Liver (tissue), 9 donors: ENCODE measurements around the gene TSHZ3. TPM values are rescaled to one million over a fixed set of nuclear protein-coding genes. Genes with fewer than 3 reads are reported as not detected.

Experiments used
- DNase-seq: peaks from one replicate; pipeline ENCODE4 v3.0.0-alpha.2; 2017; ENCODE audit warnings: low spot score
- H3K27ac ChIP-seq, 2 donors: one replicate each; pipeline ENCODE4 v1.7.0; 2013; ENCODE audit warnings: inconsistent platforms in 2 of 2, low read length in 2 of 2, control low read depth in 1 of 2, low read depth in 1 of 2, mild to moderate bottlenecking in 1 of 2
- H3K27me3 ChIP-seq, 4 donors: one replicate each; pipeline versions ENCODE4 v1.6.1 to v1.7.0; 2013; ENCODE audit warnings: low read length in 3 of 4, inconsistent platforms in 1 of 4, mild to moderate bottlenecking in 1 of 4, moderate library complexity in 1 of 4; ENCODE audit not compliant: control insufficient read depth in 4 of 4, insufficient read depth in 4 of 4
- H3K36me3 ChIP-seq, 4 donors: one replicate each; pipeline versions ENCODE4 v1.6.1 to v1.7.0; 2013; ENCODE audit warnings: low read length in 3 of 4, mild to moderate bottlenecking in 3 of 4, low read depth in 1 of 4, moderate library complexity in 1 of 4; ENCODE audit not compliant: control insufficient read depth in 4 of 4, insufficient read depth in 3 of 4
- H3K4me1 ChIP-seq, 4 donors: one replicate each; pipeline versions ENCODE4 v1.6.1 to v1.7.0; 2013; ENCODE audit warnings: low read length in 3 of 4, mild to moderate bottlenecking in 3 of 4, moderate library complexity in 1 of 4; ENCODE audit not compliant: control insufficient read depth in 4 of 4, insufficient read depth in 4 of 4
- H3K4me3 ChIP-seq, 3 donors: one replicate each; pipeline versions ENCODE4 v1.6.1 to v1.7.0; 2013; ENCODE audit warnings: low read length in 3 of 3, control low read depth in 1 of 3, low read depth in 1 of 3, mild to moderate bottlenecking in 1 of 3
- H3K9ac ChIP-seq, 2 donors: one replicate each; pipeline ENCODE4 v1.7.0; 2013; ENCODE audit warnings: low read length in 2 of 2, mild to moderate bottlenecking in 2 of 2, moderate library complexity in 2 of 2, control low read depth in 1 of 2, low read depth in 1 of 2
- H3K9me3 ChIP-seq, 4 donors: one replicate each; pipeline versions ENCODE4 v1.6.1 to v1.7.0; 2013; ENCODE audit warnings: low read length in 3 of 4; ENCODE audit not compliant: control insufficient read depth in 4 of 4
- EGR1 ChIP-seq, 2 donors: IDR thresholded peaks; 2 replicates each; pipeline ENCODE4 v1.6.1; 2016 to 2018; ENCODE audit warnings: antibody characterized with exemption in 2 of 2, low read depth in 2 of 2
- FOXA1 ChIP-seq: IDR thresholded peaks from 2 replicates; pipeline ENCODE4 v1.6.1; 2016; ENCODE audit warnings: antibody characterized with exemption
- FOXA2 ChIP-seq: IDR thresholded peaks from 2 replicates; pipeline ENCODE4 v1.6.1; 2016; ENCODE audit warnings: antibody characterized with exemption
- GABPA ChIP-seq, 2 donors: IDR thresholded peaks in 1 of 2; conservative IDR thresholded peaks in 1 of 2; 2 replicates each; pipeline ENCODE4 v1.6.1; 2016; ENCODE audit warnings: antibody characterized with exemption in 2 of 2, mild to moderate bottlenecking in 1 of 2, moderate library complexity in 1 of 2
- HNF4A ChIP-seq, 2 donors: conservative IDR thresholded peaks; 2 replicates each; pipeline ENCODE4 v1.6.1; 2016; ENCODE audit warnings: antibody characterized with exemption in 2 of 2, mild to moderate bottlenecking in 2 of 2
- HNF4G ChIP-seq: IDR thresholded peaks from 2 replicates; pipeline ENCODE4 v1.6.1; 2016; ENCODE audit warnings: antibody characterized with exemption
- JUND ChIP-seq, 2 donors: IDR thresholded peaks; 2 replicates each; pipeline ENCODE4 v1.6.1; 2016; ENCODE audit warnings: antibody characterized with exemption in 2 of 2
- NR2F2 ChIP-seq: IDR thresholded peaks from 2 replicates; pipeline ENCODE4 v1.6.1; 2016; ENCODE audit warnings: antibody characterized with exemption
- RAD21 ChIP-seq, 2 donors: IDR thresholded peaks; 2 replicates each; pipeline ENCODE4 v1.6.1; 2016; ENCODE audit warnings: antibody characterized with exemption in 2 of 2, mild to moderate bottlenecking in 2 of 2
- RXRA ChIP-seq, 2 donors: IDR thresholded peaks; 2 replicates each; pipeline ENCODE4 v1.6.1; 2017 to 2018; ENCODE audit warnings: antibody characterized with exemption in 2 of 2, mild to moderate bottlenecking in 1 of 2
- SP1 ChIP-seq: IDR thresholded peaks from 2 replicates; pipeline ENCODE4 v1.6.1; 2018; ENCODE audit warnings: antibody characterized with exemption, mild to moderate bottlenecking
- TAF1 ChIP-seq: conservative IDR thresholded peaks from 2 replicates; pipeline ENCODE4 v1.6.1; 2016; ENCODE audit warnings: antibody characterized with exemption, mild to moderate bottlenecking
- YY1 ChIP-seq: IDR thresholded peaks from 2 replicates; pipeline ENCODE4 v1.6.1; 2016; ENCODE audit warnings: antibody characterized with exemption, mild to moderate bottlenecking
- WGBS: extraction: QIAGEN DNeasy Blood & Tissue Kit; methylation state at CpG from one replicate; pipeline ENCODE4 v1.1.7; 2013; 5-methylcytosine and 5-hydroxymethylcytosine counted together
- polyA plus RNA-seq, 2 donors: library from polyadenylated mRNA; stranded (reverse) in 1 of 2; unstranded in 1 of 2; fragments of 200-250 nt in 1 of 2; fragments of >200 nt in 1 of 2; fragmentation: Nextera tagmentation in 1 of 2; extraction: Ambion mirVana in 1 of 2; gene quantifications; one replicate each; pipeline versions ENCODE4 v1.2.1 to v1.2.3, GENCODE V29; 2013 to 2015
- total RNA-seq, 2 donors: library from RNA; depleted of rRNA; stranded (reverse); fragments of >200 nt; gene quantifications; one replicate each; pipeline ENCODE4 v1.2.3, GENCODE V29; 2014
- TF ChIP-seq, protein P1 (sequence below): IDR thresholded peaks from 2 replicates; pipeline ENCODE4 v1.6.1; 2016; ENCODE audit warnings: antibody characterized with exemption
- TF ChIP-seq, protein P2 (sequence below): IDR thresholded peaks from 2 replicates; pipeline ENCODE4 v1.6.1; 2016; ENCODE audit warnings: antibody characterized with exemption, mild to moderate bottlenecking
- TF ChIP-seq, protein P3 (sequence below): IDR thresholded peaks from 2 replicates; pipeline ENCODE4 v1.6.1; 2016; ENCODE audit warnings: antibody characterized with exemption
- TF ChIP-seq, protein P4 (sequence below): IDR thresholded peaks from 2 replicates; pipeline ENCODE4 v1.6.1; 2016; ENCODE audit warnings: antibody characterized with exemption
- TF ChIP-seq, protein P5 (sequence below): fragments of 150-350 bp; IDR thresholded peaks from 2 replicates; pipeline ENCODE4 v1.5.1; 2017; ENCODE audit warnings: improper control_type of control experiment, low read depth, low read length; ENCODE audit not compliant: missing input control
- donor health status: healthy.
- donor health status: healthy.
- donor health status: healthy.
- donor health status: healthy.
- donor health status: healthy.

Gene TSHZ3
- total and polyA plus RNA-seq, 4 donors = 0.42 to 3.3 (median 0.68) TPM

DNA sequence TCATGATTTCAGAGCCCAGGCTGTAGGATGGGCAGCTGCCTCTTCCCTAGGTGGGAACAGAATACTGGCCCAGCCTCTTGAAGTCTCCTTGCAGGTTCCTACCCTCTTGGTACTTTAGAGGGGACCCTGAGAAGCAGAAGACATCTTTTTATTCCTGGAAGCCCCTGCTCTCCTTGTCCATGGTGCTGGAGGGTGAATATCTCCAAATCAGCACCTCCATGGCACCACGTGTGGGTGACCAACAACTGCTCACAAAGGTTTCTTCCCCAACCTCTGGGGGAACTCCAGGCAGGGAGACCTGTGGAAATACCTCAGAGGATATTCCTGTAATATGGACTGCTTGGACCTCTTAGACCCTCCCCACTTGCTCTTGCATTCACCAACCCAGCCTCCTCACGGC, 48.1 kb upstream of the TSHZ3 start:
- WGBS = 75% methylated on average over 2 of the region's 2 CpGs
- TF ChIP-seq, protein P1, sequence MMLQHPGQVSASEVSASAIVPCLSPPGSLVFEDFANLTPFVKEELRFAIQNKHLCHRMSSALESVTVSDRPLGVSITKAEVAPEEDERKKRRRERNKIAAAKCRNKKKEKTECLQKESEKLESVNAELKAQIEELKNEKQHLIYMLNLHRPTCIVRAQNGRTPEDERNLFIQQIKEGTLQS = no peak
- no peak for TF ChIP-seq FOXA2
- no peak for TF ChIP-seq RAD21 (IDR thresholded peaks at IDR 0.05)
- TF ChIP-seq, protein P2, sequence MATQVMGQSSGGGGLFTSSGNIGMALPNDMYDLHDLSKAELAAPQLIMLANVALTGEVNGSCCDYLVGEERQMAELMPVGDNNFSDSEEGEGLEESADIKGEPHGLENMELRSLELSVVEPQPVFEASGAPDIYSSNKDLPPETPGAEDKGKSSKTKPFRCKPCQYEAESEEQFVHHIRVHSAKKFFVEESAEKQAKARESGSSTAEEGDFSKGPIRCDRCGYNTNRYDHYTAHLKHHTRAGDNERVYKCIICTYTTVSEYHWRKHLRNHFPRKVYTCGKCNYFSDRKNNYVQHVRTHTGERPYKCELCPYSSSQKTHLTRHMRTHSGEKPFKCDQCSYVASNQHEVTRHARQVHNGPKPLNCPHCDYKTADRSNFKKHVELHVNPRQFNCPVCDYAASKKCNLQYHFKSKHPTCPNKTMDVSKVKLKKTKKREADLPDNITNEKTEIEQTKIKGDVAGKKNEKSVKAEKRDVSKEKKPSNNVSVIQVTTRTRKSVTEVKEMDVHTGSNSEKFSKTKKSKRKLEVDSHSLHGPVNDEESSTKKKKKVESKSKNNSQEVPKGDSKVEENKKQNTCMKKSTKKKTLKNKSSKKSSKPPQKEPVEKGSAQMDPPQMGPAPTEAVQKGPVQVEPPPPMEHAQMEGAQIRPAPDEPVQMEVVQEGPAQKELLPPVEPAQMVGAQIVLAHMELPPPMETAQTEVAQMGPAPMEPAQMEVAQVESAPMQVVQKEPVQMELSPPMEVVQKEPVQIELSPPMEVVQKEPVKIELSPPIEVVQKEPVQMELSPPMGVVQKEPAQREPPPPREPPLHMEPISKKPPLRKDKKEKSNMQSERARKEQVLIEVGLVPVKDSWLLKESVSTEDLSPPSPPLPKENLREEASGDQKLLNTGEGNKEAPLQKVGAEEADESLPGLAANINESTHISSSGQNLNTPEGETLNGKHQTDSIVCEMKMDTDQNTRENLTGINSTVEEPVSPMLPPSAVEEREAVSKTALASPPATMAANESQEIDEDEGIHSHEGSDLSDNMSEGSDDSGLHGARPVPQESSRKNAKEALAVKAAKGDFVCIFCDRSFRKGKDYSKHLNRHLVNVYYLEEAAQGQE = no peak
- no peak for TF ChIP-seq YY1
- Histone ChIP-seq H3K36me3 (no peaks in the 10 kb centered on the region), H3K4me1 (no peaks in the 10 kb centered on the region), H3K4me3 (no peak overlapping the region), H3K27me3 (peaks cover 0 to 10% (median 2%) of the 10 kb centered on the region in 4 donors), H3K27ac (no peak overlapping the region), H3K9ac (no peak overlapping the region), H3K9me3 (no peaks in the 10 kb centered on the region)
- no peak for DNase-seq

DNA sequence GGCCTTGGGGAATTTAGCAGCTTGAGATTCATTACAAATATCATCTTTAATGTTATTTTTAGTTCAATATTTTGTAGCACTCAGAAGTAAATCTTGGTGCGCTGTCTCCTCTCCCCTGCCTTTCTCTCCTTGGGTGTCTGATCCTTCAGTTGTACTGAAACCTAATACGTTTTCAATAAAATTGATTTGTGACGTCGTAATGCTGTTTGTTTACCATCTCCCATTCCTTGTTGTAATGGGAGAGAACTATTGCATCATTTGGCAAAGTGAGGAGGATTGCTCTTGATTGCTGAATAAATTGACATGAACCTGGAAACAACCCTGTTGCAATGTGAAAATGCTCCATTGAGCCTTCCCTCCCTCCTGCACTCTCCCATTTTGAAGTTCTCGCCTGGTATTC, 43.2 kb upstream of the TSHZ3 start:
- H3K4me1 ChIP-seq = no peaks in the 10 kb centered on the region

More for the DNA sequence above, 43.2 kb upstream of the TSHZ3 start:
- Histone ChIP-seq H3K9ac (no peak overlapping the region), H3K9me3 (no peaks in the 10 kb centered on the region), H3K4me3 (no peak overlapping the region), H3K36me3 (no peaks in the 10 kb centered on the region), H3K27ac (no peak overlapping the region), H3K27me3 (peaks cover 0 to 10% (median under 1%) of the 10 kb centered on the region in 4 donors)
- DNase-seq = no peak
- no peak for TF ChIP-seq FOXA2
- TF ChIP-seq, protein P3, sequence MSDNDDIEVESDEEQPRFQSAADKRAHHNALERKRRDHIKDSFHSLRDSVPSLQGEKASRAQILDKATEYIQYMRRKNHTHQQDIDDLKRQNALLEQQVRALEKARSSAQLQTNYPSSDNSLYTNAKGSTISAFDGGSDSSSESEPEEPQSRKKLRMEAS = no peak
- TF ChIP-seq FOXA1 = peak; percentile 28
- TF ChIP-seq, protein P1 = peak; percentile 70
- no peak for TF ChIP-seq GABPA (IDR thresholded peaks at IDR 0.05 in 1 of 2, conservative IDR thresholded peaks at IDR 0.05 in 1 of 2)
- TF ChIP-seq, protein P4, sequence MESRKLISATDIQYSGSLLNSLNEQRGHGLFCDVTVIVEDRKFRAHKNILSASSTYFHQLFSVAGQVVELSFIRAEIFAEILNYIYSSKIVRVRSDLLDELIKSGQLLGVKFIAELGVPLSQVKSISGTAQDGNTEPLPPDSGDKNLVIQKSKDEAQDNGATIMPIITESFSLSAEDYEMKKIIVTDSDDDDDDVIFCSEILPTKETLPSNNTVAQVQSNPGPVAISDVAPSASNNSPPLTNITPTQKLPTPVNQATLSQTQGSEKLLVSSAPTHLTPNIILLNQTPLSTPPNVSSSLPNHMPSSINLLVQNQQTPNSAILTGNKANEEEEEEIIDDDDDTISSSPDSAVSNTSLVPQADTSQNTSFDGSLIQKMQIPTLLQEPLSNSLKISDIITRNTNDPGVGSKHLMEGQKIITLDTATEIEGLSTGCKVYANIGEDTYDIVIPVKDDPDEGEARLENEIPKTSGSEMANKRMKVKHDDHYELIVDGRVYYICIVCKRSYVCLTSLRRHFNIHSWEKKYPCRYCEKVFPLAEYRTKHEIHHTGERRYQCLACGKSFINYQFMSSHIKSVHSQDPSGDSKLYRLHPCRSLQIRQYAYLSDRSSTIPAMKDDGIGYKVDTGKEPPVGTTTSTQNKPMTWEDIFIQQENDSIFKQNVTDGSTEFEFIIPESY = no peak
- TF ChIP-seq HNF4G = no peak
- TF ChIP-seq, protein P2 = no peak
- TF ChIP-seq RAD21 (IDR thresholded peaks at IDR 0.05) = peak in 1 of 2 donors; percentile 17
- no peak for TF ChIP-seq TAF1
- TF ChIP-seq NR2F2 = no peak
- no peak for TF ChIP-seq JUND (IDR thresholded peaks at IDR 0.05)
- no peak for TF ChIP-seq EGR1 (IDR thresholded peaks at IDR 0.05; ENCODE audit: low read depth in 2 of 2)
- TF ChIP-seq SP1 = peak; percentile 21
- TF ChIP-seq, protein P5, sequence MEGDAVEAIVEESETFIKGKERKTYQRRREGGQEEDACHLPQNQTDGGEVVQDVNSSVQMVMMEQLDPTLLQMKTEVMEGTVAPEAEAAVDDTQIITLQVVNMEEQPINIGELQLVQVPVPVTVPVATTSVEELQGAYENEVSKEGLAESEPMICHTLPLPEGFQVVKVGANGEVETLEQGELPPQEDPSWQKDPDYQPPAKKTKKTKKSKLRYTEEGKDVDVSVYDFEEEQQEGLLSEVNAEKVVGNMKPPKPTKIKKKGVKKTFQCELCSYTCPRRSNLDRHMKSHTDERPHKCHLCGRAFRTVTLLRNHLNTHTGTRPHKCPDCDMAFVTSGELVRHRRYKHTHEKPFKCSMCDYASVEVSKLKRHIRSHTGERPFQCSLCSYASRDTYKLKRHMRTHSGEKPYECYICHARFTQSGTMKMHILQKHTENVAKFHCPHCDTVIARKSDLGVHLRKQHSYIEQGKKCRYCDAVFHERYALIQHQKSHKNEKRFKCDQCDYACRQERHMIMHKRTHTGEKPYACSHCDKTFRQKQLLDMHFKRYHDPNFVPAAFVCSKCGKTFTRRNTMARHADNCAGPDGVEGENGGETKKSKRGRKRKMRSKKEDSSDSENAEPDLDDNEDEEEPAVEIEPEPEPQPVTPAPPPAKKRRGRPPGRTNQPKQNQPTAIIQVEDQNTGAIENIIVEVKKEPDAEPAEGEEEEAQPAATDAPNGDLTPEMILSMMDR = no peak
- TF ChIP-seq RXRA (IDR thresholded peaks at IDR 0.05) = peak; percentile 27 to 36
- TF ChIP-seq HNF4A (conservative IDR thresholded peaks at IDR 0.05) = peak in 1 of 2 donors; percentile 32
- peak; percentile 47 for TF ChIP-seq YY1
- WGBS = 34% methylated on average over 5 of the region's 5 CpGs
